Measurements from ENCODE around the gene CAPN9. TPM values are rescaled to one million over a fixed set of nuclear protein-coding genes. Genes with fewer than 3 reads are reported as not detected.

Gene CAPN9
- total RNA-seq, 4 donors from 2014 or later: 0.38 TPM; not detected in 3

DNA sequence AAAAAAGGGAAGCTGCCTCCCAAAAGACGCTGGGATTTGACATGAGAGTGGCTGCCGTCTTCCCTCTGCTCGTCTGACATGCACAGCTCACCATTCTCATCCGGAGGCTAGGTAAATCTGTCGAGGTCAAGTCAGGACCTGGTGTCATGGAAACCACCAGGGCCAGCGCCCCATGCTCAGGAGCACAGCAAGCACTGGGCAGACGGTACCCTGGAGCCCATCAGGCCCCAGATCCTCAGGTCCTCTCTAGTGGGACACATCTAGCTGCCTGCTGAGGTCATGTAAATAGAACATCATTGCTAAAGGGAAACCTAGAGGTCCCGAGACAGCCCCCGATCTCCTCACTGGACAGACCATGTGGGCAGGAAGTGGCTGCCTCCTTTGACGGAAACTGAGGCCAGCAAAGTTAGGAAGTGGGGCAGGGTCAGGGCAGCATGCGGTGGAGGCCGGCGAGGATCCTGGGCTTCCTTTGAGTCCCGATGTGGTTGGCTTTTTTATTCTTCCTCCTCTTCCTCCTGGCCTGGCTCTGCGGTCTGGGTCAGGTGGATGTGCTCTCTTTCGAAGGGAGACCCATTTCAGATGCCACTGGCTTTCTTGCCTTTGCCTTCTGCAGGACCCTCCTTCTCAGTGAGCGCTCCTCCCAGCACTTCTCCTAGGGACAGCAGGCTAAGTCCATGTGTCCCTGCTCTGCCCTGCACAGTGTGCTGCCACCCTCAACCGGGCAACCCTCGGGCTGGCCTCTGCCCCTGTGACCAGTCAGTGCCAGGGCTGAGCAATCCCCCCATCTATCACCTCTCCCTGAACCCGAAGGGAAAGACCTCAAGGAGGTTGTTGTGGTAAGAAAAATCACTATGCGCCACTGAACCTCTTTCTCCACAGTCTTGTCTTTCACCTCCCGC, 39.2 kb upstream of the CAPN9 start:
- 67 to 77% methylated on average over 16 to 19 of the region's 22 CpGs for WGBS, 2 donors
- no peak overlapping the region for H3K27ac ChIP-seq
- TF ChIP-seq POLR2A (IDR thresholded peaks at IDR 0.05): no peak
- TF ChIP-seq, protein P1, sequence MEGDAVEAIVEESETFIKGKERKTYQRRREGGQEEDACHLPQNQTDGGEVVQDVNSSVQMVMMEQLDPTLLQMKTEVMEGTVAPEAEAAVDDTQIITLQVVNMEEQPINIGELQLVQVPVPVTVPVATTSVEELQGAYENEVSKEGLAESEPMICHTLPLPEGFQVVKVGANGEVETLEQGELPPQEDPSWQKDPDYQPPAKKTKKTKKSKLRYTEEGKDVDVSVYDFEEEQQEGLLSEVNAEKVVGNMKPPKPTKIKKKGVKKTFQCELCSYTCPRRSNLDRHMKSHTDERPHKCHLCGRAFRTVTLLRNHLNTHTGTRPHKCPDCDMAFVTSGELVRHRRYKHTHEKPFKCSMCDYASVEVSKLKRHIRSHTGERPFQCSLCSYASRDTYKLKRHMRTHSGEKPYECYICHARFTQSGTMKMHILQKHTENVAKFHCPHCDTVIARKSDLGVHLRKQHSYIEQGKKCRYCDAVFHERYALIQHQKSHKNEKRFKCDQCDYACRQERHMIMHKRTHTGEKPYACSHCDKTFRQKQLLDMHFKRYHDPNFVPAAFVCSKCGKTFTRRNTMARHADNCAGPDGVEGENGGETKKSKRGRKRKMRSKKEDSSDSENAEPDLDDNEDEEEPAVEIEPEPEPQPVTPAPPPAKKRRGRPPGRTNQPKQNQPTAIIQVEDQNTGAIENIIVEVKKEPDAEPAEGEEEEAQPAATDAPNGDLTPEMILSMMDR (IDR thresholded peaks at IDR 0.05): no peak
- H3K36me3 ChIP-seq: no peaks in the 10 kb centered on the region
- peaks cover 0 to 7% (median 0%) of the 10 kb centered on the region in 4 donors for H3K27me3 ChIP-seq
- H3K4me1 ChIP-seq: no peaks in the 10 kb centered on the region
- no peak for DNase-seq
- no peaks in the 10 kb centered on the region for H3K9me3 ChIP-seq
- H3K4me3 ChIP-seq: no peak overlapping the region
- intact Hi-C loops (cut with DNase I): no loop called here

DNA sequence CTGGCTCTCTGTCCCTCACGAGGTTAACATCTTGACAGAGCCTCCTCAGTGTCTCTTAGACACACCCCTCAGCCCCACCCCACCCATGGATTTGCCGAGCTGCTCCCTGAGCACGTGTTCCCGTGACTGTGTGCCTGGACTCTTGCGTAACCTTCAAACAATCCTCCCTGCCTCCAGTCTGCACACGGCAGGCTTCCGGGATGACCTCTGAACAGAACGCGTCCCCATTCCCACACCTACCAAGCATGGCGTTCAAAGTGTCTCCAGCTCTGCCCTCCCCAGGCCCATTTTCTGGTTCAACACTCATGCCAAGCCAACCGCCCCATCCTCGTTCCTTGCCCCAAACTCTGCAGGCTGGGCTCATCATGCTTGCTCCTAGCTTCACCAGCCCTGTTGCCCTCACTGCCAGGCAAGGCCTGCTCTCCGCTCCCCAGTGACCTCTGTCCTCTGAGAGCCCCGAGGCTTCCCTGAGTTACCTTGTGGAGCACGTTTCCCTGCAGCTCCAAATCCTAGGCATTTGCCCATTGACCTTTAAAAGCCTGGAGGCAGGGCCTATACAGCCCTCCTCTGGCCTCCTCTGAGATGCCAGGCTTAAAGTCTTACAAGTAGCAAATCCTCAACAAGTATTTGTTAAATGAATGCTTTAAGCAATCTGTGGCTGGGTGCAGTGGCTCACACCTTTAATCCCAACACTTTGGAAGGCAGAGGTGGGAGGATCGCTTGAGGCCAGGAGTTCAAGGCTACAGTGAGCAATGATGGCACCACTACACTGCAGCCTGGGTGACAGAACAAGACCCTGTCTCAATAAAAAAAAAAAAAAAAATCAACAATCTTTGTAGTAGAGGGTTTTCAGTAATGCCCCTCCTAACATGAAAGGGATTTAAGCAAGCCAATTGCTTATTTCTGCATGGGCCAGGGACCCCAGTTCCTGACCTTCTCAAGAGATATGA, 38.3 kb upstream of the CAPN9 start:
- no peak for DNase-seq
- Histone ChIP-seq H3K27me3 (peaks cover 0 to 11% (median 0%) of the 10 kb centered on the region in 4 donors), H3K9me3 (no peaks in the 10 kb centered on the region), H3K36me3 (no peaks in the 10 kb centered on the region), H3K4me3 (no peak overlapping the region), H3K27ac (no peak overlapping the region), H3K4me1 (peaks cover 0 to 7% (median 0%) of the 10 kb centered on the region in 3 donors)
- TF ChIP-seq POLR2A (IDR thresholded peaks at IDR 0.05): no peak
- TF ChIP-seq, protein P1 (IDR thresholded peaks at IDR 0.05): no peak
- whole genome bisulfite sequencing, 2 donors: 65 to 66% methylated on average over 14 to 16 of the region's 16 CpGs
- intact Hi-C loops (cut with DNase I): no loop called here

DNA sequence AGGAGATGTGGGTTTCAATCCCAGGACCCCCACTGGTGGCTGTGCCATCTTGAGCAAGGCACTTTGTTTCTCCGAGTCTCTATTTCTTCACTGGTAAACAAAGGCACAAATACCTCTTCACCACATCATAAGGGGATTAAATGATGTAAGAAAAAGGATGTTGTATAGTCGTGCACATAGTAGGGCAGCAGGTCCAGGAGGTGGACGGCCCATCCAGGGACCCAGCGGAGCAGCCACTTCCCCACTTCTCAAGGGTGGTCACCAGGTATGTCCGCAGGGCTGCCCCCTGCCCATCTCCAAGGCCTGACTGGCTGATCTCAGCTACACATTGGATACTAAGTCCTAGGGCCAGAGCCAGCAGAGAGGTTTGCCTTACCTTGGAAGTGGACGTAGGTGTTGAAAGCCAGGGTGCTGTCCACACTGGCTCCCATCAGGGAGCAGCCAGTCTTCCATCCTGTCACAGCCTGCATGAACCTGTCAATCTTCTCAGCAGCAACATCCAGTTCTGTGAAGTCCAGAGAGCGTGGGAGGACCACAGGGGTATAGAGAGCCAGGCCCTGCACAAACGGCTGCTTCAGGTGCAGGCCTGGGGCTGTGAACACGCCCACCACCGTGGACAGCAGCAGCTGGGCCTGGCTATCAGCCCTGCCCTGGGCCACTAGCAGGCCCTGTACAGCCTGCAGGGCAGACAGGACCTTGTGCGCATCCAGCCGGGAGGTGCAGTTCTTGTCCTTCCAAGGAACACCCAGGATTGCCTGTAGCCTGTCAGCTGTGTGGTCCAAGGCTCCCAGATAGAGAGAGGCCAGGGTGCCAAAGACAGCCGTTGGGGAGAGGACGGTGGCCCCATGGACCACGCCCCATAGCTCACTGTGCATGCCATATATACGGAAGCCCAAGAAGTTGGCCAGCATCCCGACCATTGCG, 37.3 kb upstream of the CAPN9 start:
- WGBS, 2 donors: 61 to 91% methylated on average over 4 to 7 of the region's 18 CpGs
- no peaks in the 10 kb centered on the region for H3K36me3 ChIP-seq
- peaks cover 0 to 11% (median 0%) of the 10 kb centered on the region in 4 donors for H3K27me3 ChIP-seq
- intact Hi-C loops (cut with DNase I): no loop called here
- DNase-seq: no peak
- TF ChIP-seq, protein P1 (IDR thresholded peaks at IDR 0.05): no peak
- no peak for TF ChIP-seq POLR2A (IDR thresholded peaks at IDR 0.05)
- H3K4me1 ChIP-seq: peaks cover 0 to 13% (median 3%) of the 10 kb centered on the region in 3 donors
- H3K27ac ChIP-seq: no peak overlapping the region
- no peaks in the 10 kb centered on the region for H3K9me3 ChIP-seq
- H3K4me3 ChIP-seq: no peak overlapping the region

DNA sequence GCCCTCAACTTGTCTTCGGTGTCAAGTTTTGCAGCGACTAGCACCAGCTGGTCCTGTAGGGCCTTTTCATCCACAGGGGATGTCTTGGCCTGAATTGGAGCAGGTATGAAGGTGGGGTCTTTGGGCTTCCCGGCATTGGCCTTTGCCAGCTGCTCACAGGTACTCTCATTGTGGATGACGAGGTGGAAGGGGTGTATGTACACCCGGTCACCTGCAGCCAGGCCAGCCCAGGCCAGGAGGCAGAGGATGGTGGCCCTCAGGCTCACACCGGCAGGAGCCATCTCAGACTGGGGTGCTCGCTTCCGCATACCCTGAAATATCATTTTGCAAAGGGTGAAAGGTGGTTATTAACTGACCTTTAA, 36.7 kb upstream of the CAPN9 start:
- no peak for TF ChIP-seq POLR2A (IDR thresholded peaks at IDR 0.05)
- TF ChIP-seq, protein P1 (IDR thresholded peaks at IDR 0.05): no peak
- intact Hi-C loops (cut with DNase I): no loop called here
- Histone ChIP-seq H3K27ac (no peak overlapping the region), H3K36me3 (no peaks in the 10 kb centered on the region), H3K9me3 (no peaks in the 10 kb centered on the region), H3K4me3 (no peak overlapping the region), H3K27me3 (peaks cover 0 to 11% (median 0%) of the 10 kb centered on the region in 4 donors), H3K4me1 (peaks cover 0 to 13% (median 3%) of the 10 kb centered on the region in 3 donors)
- no peak for DNase-seq
- WGBS, 2 donors: 76 to 95% methylated on average over 4 to 6 of the region's 8 CpGs
